ENCODE measurements around the gene TNFSF4. TPM values are rescaled to one million over a fixed set of nuclear protein-coding genes. Genes with fewer than 3 reads are reported as not detected.

TNFSF4 gene
- total RNA-seq, 2 donors from 2014 or later: 3.3 to 6.2 TPM

DNA sequence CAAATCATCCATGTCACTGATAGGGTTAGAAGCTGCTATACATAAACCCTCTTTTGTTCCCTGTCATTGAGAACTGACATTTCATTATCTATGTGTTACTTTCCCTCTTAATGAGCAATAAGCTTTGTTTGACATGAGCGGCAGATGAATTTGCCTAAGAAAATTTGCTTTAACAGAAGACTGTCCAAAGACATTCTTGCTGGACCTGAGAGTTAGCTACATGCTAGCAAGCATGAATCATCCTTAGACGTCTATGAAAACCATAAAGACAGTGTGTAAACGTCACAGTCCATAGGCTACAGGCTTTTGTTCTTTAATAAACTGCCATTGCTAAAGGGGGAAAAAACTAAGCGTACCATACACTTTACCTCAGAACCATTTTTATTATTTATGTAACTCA lies 73.1 kb downstream of the TNFSF4 start:
- 90 to 92% methylated on average over 3 of the region's 4 CpGs for WGBS, 2 experiments (ENCODE audit: insufficient coverage in 1 of 2, insufficient read length in 1 of 2)
- Histone ChIP-seq H3K9ac (ENCODE audit: extremely low read depth, low read length, poor library complexity, severe bottlenecking) (no peak overlapping the region), H3K4me3 (ENCODE audit: low read length) (no peak overlapping the region), H3K27me3 (ENCODE audit: control insufficient read depth, insufficient read depth, low read length, poor library complexity, severe bottlenecking) (no peaks in the 10 kb centered on the region), H3K4me1 (ENCODE audit: control insufficient read depth, insufficient read depth, low read length) (no peaks in the 10 kb centered on the region), H3K27ac (ENCODE audit: low read depth, low read length) (no peak overlapping the region), H3K9me3 (ENCODE audit: control insufficient read depth, low read length) (no peaks in the 10 kb centered on the region), H3K36me3 (ENCODE audit: control insufficient read depth, insufficient read depth, low read length) (no peaks in the 10 kb centered on the region)
- no peak overlapping the region for H3K27ac Mint-ChIP-seq
- TF ChIP-seq, protein P1, sequence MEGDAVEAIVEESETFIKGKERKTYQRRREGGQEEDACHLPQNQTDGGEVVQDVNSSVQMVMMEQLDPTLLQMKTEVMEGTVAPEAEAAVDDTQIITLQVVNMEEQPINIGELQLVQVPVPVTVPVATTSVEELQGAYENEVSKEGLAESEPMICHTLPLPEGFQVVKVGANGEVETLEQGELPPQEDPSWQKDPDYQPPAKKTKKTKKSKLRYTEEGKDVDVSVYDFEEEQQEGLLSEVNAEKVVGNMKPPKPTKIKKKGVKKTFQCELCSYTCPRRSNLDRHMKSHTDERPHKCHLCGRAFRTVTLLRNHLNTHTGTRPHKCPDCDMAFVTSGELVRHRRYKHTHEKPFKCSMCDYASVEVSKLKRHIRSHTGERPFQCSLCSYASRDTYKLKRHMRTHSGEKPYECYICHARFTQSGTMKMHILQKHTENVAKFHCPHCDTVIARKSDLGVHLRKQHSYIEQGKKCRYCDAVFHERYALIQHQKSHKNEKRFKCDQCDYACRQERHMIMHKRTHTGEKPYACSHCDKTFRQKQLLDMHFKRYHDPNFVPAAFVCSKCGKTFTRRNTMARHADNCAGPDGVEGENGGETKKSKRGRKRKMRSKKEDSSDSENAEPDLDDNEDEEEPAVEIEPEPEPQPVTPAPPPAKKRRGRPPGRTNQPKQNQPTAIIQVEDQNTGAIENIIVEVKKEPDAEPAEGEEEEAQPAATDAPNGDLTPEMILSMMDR (conservative IDR thresholded peaks at IDR 0.05): no peak
- H3K4me3 Mint-ChIP-seq: no peak overlapping the region
- H3K9me3 Mint-ChIP-seq: no peaks in the 10 kb centered on the region
- H3K4me1 Mint-ChIP-seq: no peaks in the 10 kb centered on the region
- H3K27me3 Mint-ChIP-seq (ENCODE audit: insufficient read depth): no peaks in the 10 kb centered on the region
- no peak for DNase-seq
- H3K36me3 Mint-ChIP-seq (ENCODE audit: low read depth): no peaks in the 10 kb centered on the region

Other genes with a start within 250 kb of the TNFSF4 start
- not detected for gene TNFSF18, start 156.4 kb downstream of the TNFSF4 start, total RNA-seq